ENCODE results near the gene ATP1A3. TPM values are rescaled to one million over a fixed set of nuclear protein-coding genes. Genes with fewer than 3 reads are reported as not detected.

The ATP1A3 gene
- total RNA-seq, 1 experiment from 2014 or later, result 34.2 TPM

DNA sequence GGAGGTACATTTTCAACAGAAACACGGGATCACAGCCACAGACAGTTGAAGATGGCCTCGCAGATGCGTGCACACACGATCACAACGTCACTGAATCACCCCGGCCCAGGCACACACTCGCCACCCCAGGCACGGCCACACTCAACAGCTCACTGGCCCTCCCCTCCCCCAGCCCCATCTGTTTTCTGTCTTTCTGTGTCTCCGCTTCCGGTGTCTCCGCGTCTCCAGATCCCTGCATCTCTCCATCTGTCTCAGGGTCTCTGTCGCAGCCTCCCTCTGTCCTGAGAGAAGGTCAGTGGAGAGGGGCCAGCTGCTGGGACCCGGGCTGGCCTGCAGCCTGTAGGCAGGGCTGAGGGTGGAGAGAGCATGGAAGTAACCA lies 3.8 kb upstream of the ATP1A3 start:
- 0 out of 2 replicates have a peak, but pooled peaks have one; percentile 27 for TF ChIP-seq FOXK1 (CRISPR knock-in tag; IDR thresholded peaks at IDR 0.05)
- TF ChIP-seq CBFB (CRISPR knock-in tag; IDR thresholded peaks at IDR 0.05; ENCODE audit: low read depth), result 0 out of 2 replicates have a peak, but pooled peaks have one; percentile 55
- TF ChIP-seq, protein P1, sequence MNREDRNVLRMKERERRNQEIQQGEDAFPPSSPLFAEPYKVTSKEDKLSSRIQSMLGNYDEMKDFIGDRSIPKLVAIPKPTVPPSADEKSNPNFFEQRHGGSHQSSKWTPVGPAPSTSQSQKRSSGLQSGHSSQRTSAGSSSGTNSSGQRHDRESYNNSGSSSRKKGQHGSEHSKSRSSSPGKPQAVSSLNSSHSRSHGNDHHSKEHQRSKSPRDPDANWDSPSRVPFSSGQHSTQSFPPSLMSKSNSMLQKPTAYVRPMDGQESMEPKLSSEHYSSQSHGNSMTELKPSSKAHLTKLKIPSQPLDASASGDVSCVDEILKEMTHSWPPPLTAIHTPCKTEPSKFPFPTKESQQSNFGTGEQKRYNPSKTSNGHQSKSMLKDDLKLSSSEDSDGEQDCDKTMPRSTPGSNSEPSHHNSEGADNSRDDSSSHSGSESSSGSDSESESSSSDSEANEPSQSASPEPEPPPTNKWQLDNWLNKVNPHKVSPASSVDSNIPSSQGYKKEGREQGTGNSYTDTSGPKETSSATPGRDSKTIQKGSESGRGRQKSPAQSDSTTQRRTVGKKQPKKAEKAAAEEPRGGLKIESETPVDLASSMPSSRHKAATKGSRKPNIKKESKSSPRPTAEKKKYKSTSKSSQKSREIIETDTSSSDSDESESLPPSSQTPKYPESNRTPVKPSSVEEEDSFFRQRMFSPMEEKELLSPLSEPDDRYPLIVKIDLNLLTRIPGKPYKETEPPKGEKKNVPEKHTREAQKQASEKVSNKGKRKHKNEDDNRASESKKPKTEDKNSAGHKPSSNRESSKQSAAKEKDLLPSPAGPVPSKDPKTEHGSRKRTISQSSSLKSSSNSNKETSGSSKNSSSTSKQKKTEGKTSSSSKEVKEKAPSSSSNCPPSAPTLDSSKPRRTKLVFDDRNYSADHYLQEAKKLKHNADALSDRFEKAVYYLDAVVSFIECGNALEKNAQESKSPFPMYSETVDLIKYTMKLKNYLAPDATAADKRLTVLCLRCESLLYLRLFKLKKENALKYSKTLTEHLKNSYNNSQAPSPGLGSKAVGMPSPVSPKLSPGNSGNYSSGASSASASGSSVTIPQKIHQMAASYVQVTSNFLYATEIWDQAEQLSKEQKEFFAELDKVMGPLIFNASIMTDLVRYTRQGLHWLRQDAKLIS (CRISPR knock-in tag; IDR thresholded peaks at IDR 0.05; ENCODE audit: borderline replicate concordance), result no peak
- TF ChIP-seq, protein P2, sequence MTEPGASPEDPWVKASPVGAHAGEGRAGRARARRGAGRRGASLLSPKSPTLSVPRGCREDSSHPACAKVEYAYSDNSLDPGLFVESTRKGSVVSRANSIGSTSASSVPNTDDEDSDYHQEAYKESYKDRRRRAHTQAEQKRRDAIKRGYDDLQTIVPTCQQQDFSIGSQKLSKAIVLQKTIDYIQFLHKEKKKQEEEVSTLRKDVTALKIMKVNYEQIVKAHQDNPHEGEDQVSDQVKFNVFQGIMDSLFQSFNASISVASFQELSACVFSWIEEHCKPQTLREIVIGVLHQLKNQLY (CRISPR knock-in tag; IDR thresholded peaks at IDR 0.05), result no peak
- DNase-seq (ENCODE audit: low spot score), result peak; percentile 41

DNA sequence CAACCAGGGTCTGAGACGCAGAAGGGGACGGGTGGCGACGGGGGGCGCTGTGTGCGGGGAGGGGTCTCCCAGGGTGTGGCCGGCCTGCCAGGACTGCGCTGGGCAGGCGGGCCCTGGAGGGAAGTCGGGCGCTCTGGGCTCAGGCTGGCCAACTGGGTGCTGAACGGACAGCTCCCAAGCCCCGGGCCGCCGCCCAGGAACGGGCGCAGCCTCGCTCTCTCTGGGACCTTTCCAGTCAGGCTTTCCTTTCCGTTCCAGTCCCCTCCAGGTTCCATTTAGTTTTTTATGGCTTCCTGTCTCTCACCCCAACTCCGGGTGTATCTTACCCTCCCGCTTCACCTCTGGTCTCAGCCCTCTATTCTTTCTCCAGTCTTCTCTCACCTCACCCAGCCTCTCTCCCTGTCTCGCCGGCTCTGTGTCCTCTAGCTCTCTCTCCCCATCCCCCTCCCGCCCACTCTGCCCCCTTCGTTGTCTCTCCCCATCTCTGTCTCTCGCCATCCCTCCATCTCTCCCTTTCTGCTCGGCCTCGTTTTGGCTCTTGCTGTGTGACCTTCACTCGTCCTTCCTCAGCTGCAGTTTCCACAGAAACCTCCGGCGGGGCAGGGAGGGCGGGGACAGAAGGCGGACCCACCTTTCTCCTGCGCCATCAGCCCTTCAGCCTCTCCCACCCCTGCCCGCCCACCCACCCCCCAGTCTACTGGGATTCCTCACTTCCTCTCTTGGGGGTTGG lies 3.3 kb upstream of the ATP1A3 start:
- H3K9me3 Mint-ChIP-seq, result no peaks in the 10 kb centered on the region
- ChIA-PET POLR2A (no interaction called here), CTCF (interaction anchor here (0.5 to 5.3 kb wide), 12 partner anchors 9 to 570 kb away, joined by 3 to 50 read pairs (median 4); partner anchors contain the start of genes B3GNT8, POU2F2, RABAC1 and RPS19)
- ATAC-seq (peak; percentile 48), DNase-seq (ENCODE audit: low spot score) (peak; percentile 81)
- no peak overlapping the region for H3K27ac Mint-ChIP-seq
- peaks cover 29% of the 10 kb centered on the region for H3K4me1 Mint-ChIP-seq
- H3K27me3 Mint-ChIP-seq (ENCODE audit: low read depth), result peaks cover 72% of the 10 kb centered on the region
- peak overlapping the region; percentile 72 for H3K4me3 Mint-ChIP-seq
- H3K36me3 Mint-ChIP-seq, result peaks cover 12% of the 10 kb centered on the region
- TF ChIP-seq, protein P3, sequence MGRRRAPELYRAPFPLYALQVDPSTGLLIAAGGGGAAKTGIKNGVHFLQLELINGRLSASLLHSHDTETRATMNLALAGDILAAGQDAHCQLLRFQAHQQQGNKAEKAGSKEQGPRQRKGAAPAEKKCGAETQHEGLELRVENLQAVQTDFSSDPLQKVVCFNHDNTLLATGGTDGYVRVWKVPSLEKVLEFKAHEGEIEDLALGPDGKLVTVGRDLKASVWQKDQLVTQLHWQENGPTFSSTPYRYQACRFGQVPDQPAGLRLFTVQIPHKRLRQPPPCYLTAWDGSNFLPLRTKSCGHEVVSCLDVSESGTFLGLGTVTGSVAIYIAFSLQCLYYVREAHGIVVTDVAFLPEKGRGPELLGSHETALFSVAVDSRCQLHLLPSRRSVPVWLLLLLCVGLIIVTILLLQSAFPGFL (CRISPR knock-in tag; IDR thresholded peaks at IDR 0.05; ENCODE audit: borderline replicate concordance), result no peak
- TF ChIP-seq, protein P4, sequence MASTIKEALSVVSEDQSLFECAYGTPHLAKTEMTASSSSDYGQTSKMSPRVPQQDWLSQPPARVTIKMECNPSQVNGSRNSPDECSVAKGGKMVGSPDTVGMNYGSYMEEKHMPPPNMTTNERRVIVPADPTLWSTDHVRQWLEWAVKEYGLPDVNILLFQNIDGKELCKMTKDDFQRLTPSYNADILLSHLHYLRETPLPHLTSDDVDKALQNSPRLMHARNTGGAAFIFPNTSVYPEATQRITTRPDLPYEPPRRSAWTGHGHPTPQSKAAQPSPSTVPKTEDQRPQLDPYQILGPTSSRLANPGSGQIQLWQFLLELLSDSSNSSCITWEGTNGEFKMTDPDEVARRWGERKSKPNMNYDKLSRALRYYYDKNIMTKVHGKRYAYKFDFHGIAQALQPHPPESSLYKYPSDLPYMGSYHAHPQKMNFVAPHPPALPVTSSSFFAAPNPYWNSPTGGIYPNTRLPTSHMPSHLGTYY (CRISPR knock-in tag; IDR thresholded peaks at IDR 0.05), result no peak
- TF ChIP-seq NFATC4 (CRISPR knock-in tag; IDR thresholded peaks at IDR 0.05), result no peak
- TF ChIP-seq, protein P5, sequence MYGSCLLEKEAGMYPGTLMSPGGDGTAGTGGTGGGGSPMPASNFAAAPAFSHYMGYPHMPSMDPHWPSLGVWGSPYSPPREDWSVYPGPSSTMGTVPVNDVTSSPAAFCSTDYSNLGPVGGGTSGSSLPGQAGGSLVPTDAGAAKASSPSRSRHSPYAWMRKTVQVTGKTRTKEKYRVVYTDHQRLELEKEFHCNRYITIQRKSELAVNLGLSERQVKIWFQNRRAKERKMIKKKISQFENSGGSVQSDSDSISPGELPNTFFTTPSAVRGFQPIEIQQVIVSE (CRISPR knock-in tag; IDR thresholded peaks at IDR 0.05; ENCODE audit: borderline replicate concordance), result no peak
- no peak for TF ChIP-seq SP1 (CRISPR knock-in tag; conservative IDR thresholded peaks at IDR 0.05)
- TF ChIP-seq MYBL2 (CRISPR knock-in tag; IDR thresholded peaks at IDR 0.05), result 0 out of 2 replicates have a peak, but pooled peaks have one; percentile 35
- TF ChIP-seq ZBTB21 (CRISPR knock-in tag; IDR thresholded peaks at IDR 0.05; ENCODE audit: borderline replicate concordance), result no peak
- TF ChIP-seq TEAD1 (CRISPR knock-in tag; IDR thresholded peaks at IDR 0.05), result 0 out of 2 replicates have a peak, but pooled peaks have one; percentile 25
- TF ChIP-seq, protein P2 (CRISPR knock-in tag; IDR thresholded peaks at IDR 0.05), result no peak
- no peak for TF ChIP-seq TCF7 (CRISPR knock-in tag; IDR thresholded peaks at IDR 0.05; ENCODE audit: low read depth)
- no peak for TF ChIP-seq ATF1 (CRISPR knock-in tag; IDR thresholded peaks at IDR 0.05)
- TF ChIP-seq, protein P6, sequence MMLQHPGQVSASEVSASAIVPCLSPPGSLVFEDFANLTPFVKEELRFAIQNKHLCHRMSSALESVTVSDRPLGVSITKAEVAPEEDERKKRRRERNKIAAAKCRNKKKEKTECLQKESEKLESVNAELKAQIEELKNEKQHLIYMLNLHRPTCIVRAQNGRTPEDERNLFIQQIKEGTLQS (CRISPR knock-in tag; conservative IDR thresholded peaks at IDR 0.05), result no peak
- TF ChIP-seq, protein P7, sequence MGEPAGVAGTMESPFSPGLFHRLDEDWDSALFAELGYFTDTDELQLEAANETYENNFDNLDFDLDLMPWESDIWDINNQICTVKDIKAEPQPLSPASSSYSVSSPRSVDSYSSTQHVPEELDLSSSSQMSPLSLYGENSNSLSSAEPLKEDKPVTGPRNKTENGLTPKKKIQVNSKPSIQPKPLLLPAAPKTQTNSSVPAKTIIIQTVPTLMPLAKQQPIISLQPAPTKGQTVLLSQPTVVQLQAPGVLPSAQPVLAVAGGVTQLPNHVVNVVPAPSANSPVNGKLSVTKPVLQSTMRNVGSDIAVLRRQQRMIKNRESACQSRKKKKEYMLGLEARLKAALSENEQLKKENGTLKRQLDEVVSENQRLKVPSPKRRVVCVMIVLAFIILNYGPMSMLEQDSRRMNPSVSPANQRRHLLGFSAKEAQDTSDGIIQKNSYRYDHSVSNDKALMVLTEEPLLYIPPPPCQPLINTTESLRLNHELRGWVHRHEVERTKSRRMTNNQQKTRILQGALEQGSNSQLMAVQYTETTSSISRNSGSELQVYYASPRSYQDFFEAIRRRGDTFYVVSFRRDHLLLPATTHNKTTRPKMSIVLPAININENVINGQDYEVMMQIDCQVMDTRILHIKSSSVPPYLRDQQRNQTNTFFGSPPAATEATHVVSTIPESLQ (CRISPR knock-in tag; IDR thresholded peaks at IDR 0.05), result no peak
- 0 out of 2 replicates have a peak, but pooled peaks have one; percentile 66 for TF ChIP-seq KAT7 (CRISPR knock-in tag; IDR thresholded peaks at IDR 0.05; ENCODE audit: borderline replicate concordance)
- TF ChIP-seq, protein P8, sequence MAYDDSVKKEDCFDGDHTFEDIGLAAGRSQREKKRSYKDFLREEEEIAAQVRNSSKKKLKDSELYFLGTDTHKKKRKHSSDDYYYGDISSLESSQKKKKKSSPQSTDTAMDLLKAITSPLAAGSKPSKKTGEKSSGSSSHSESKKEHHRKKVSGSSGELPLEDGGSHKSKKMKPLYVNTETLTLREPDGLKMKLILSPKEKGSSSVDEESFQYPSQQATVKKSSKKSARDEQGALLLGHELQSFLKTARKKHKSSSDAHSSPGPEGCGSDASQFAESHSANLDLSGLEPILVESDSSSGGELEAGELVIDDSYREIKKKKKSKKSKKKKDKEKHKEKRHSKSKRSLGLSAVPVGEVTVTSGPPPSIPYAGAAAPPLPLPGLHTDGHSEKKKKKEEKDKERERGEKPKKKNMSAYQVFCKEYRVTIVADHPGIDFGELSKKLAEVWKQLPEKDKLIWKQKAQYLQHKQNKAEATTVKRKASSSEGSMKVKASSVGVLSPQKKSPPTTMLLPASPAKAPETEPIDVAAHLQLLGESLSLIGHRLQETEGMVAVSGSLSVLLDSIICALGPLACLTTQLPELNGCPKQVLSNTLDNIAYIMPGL (CRISPR knock-in tag; IDR thresholded peaks at IDR 0.05), result no peak
- TF ChIP-seq ZNF423 (CRISPR knock-in tag; IDR thresholded peaks at IDR 0.05), result no peak

More for the DNA sequence above, 3.8 kb upstream of the ATP1A3 start:
- Mint-ChIP-seq H3K36me3 (peaks cover 13% of the 10 kb centered on the region), H3K4me3 (peak overlapping the region; percentile 72), H3K9me3 (no peaks in the 10 kb centered on the region), H3K4me1 (peaks cover 25% of the 10 kb centered on the region), H3K27ac (no peak overlapping the region), H3K27me3 (ENCODE audit: low read depth) (peaks cover 72% of the 10 kb centered on the region)
- POLR2A ChIA-PET, result no interaction called here
- CTCF ChIA-PET, result interaction anchor here (1.1 to 5.3 kb wide), 8 partner anchors 9 to 138 kb away, joined by 3 to 50 read pairs (median 9); partner anchors contain the start of genes POU2F2, RABAC1 and RPS19
- ATAC-seq, result no peak

Data from WTC11 (cell line).